Stimulated activated CD8-positive, alpha-beta memory T cell treated with anti-CD3 and anti-CD28 coated beads, Interleukin-2, amount 100 ng/mL, for 1 hour (primary cell): ENCODE data around the gene IFRD2.
"Not testable (repeated sequence)": the region's sequence is repeated elsewhere in the genome, so short reads cannot be mapped to it uniquely, and the experiment has no call there.

Experiments used
- DNase-seq, 2 donors: peaks; one replicate each; pipeline ENCODE4 v3.0.0-alpha.2; 2020; ENCODE audit warnings: low read depth in 2 of 2

The IFRD2 gene

DNA sequence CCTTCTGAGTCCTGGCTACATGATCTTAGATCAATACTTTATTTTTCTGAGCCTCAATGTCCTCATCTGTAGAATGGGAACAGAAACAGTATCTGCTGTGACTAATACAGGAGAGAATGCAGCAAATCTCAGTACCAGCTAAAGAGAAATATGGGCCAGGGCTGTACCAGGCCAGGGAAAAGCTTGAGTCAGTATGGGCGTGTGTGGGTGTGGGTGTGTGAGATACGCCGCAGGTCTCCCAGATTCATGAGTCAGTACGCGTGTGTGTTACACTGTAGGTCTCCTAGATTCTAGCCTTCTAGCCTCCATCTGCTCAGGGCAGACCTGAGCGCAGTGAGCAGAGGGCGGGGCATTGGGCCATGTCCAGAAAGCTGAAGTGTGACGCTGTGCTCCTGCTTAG, 41.0 kb downstream of the IFRD2 start:
- DNase-seq, result no peak

- DNase-seq, result no peak
Observed at GRCh38 chr3:50250514-50250913, 41.7 kb downstream of the IFRD2 start.

- DNase-seq, result no peak
Observed at GRCh38 chr3:50249457-50249856, 42.8 kb downstream of the IFRD2 start.

DNA sequence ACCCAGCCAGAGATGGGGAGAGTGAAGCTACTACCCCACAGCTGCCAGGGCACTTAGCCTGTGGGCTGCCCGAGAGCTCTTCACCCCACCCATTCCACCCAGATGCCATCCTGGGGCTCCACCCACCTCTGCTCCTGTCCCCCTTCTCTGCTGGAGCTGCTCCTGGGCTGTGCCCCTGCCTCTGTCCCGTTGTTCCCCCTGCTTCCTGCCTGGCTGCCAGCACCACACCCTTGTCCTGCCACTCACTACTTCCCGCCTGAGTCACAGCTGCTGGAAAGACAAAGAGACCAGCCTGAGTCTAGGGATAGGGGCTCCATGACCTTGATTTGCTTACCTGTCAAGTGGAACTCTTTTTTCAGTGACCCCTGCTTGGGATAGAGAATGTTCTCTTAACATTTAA, 43.8 kb downstream of the IFRD2 start:
- DNase-seq, result no peak

DNA sequence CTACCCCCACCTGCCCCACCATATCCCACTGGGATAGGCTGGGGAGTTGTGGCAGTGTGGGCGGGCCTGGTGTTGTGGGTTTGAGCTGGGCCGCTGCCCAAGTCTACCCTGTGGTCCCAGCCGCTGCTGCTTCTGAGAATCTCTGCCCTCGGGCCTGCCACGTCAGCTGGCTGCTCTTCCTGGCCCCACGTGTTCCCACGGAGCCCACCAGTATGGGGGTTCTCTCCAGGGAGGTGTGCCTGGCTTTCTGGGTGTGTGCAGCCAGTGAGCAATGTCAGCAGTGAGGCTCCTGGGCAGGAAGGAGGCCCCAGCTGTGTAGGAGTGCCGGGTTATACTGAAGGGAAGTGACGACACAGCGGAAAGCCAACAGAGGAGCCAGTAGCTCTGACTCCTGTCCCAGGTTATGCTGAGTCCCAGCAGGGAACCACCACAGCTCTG, 45.7 kb downstream of the IFRD2 start:
- DNase-seq, result peak; percentile 52 to 67

DNA sequence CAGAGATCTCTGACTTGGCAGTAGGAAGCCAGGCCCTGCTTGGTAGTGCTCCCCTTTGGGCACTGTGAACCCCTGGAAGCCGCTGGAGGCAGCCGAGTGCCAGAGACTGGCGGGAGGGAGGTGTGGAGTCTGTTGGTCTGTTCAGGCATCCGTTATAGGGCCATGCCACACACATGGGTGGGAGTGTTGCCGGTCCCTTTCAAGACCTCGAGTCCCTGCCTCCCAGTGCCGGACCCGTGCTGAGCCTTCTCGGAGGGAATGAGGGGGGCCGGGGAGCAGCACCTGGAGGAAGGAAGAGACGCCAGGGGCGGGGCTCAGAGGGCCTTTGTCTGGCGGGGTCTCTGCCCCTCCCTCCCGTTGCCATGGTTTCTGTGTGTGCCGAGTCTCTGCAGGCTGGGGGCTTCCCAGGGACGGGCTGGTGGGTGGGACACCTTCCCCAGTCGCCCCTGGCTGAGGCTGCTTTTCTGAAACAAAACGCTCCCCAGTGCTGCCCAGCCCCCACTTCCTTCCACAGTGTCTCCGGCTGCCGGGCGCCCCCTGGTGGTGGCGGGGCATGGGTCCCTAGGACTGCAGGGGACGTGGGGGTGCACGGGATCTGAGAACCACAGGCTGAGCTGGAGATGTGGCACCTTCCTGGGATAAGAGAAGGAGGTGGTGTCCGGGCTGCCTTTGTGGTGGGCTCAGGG, 46.3 kb downstream of the IFRD2 start:
- peak; percentile 91 to 93 for DNase-seq

- DNase-seq, result no peak
Observed at GRCh38 chr3:50245251-50245745, 46.9 kb downstream of the IFRD2 start.

DNA sequence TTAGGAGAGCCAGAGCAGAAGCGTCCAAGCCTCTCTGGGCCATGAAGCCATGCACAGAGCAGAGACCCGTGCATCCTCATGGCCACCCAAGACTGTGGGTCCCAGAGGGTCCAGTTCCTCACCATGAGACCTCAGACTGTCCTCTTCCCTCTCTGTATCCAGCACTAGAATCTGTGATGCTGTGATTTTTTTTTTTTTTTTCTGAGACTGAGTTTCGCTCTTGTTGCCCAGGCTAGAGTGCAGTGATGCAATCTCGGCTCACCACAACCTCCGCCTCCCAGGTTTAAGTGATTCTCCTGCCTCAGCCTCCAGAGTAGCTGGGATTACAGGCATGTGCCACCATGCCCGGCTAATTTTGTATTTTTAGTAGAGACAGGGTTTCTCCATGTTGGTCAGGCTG, 47.4 kb downstream of the IFRD2 start:
- not testable (repeated sequence) for DNase-seq

DNA sequence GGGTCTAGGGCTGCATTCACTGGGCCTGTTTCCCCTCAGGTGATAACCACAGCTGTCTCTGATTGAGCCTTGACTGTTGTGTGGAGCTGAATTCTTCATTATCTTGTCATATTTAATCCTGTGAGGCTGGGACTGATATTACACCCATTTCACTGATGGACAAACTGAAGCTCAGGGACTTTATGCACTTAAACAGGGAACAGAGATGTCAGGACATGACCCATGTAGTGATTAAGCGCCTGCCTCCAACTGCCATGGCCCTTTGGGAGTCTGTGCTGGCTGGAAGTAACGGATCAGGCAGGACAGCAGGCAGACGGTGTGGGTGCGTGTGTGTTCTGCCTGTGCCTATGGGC, 48.7 kb downstream of the IFRD2 start:
- DNase-seq, result no peak

- DNase-seq, result no peak
Observed at GRCh38 chr3:50242851-50243542, 49.2 kb downstream of the IFRD2 start.

DNA sequence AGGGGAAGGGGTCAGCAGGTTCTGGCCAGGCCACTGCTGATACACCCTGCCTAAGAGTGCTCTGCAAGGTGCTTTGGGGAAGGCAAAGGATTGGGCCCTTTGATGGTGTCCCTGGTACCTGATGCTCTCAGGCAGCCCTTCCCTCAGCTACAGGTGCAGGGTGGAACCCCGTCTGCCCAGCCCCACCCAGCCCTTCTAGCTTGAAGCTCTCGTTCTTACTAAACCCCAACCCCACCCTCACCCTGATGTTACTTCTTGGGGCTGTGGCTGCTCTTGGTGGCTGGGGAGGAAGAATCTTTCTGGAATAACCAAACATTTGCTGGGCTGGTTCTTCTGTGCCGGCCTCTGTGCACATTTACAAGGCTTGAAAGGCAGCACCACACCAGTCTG, 49.9 kb downstream of the IFRD2 start:
- DNase-seq, result no peak

DNA sequence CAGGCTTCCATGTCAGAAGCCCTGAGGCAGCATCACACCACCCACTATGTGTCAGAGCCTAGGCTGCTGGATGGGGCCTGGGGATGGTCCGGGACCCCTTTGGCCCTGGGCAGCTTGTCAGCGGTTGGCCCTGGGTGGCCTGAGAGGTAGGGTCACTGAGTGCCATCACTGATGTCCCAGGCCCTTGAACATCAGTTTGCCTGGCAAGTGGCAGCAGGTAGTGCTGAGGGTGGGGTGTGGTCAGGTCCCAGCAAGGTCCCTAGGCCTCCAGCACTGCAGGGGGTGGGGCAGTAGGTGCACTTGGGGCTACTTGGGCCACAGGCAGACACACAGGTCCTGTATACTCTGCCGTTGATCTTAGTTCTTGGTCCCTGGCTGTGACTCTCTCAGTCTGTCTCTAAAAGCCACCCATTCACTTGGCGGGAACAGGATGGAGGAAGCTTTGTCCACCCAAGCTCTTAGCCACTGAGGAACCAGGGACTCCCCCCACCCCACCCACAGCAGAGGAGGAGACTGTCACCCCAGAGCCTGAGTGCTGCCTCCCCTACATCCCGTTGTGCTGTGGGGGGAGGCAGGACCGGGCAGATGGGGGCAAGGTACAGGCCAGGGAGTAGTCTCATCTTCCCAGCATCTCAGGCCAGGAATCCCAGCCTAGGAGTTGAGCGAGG, 50.4 kb downstream of the IFRD2 start:
- DNase-seq, result no peak

DNA sequence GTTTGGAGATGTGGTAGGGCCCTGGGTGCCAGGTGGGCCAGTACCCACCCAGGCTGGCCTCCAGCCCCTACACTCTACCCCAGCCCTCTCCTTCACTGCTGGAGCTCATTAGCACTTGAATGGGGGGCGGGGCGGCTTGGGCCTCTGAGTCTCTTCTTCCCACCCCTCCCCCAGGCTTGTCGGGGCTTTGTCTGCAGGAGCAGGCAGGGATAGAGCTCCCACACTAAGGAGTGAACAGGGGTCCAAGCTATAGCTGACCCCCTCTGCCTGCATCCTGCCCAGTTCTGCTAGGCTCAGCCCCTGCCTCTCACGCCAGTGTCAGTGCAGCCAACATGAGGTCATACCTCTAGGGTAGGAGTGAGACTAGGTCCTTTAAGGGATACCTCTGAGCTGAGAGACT, 51.1 kb downstream of the IFRD2 start:
- DNase-seq, result no peak

GRCh38 chr3:50239649-50240048, 52.6 kb downstream of the IFRD2 start:
- DNase-seq, result no peak

- no peak for DNase-seq
Observed at GRCh38 chr3:50238549-50239026, 53.6 kb downstream of the IFRD2 start.

DNA sequence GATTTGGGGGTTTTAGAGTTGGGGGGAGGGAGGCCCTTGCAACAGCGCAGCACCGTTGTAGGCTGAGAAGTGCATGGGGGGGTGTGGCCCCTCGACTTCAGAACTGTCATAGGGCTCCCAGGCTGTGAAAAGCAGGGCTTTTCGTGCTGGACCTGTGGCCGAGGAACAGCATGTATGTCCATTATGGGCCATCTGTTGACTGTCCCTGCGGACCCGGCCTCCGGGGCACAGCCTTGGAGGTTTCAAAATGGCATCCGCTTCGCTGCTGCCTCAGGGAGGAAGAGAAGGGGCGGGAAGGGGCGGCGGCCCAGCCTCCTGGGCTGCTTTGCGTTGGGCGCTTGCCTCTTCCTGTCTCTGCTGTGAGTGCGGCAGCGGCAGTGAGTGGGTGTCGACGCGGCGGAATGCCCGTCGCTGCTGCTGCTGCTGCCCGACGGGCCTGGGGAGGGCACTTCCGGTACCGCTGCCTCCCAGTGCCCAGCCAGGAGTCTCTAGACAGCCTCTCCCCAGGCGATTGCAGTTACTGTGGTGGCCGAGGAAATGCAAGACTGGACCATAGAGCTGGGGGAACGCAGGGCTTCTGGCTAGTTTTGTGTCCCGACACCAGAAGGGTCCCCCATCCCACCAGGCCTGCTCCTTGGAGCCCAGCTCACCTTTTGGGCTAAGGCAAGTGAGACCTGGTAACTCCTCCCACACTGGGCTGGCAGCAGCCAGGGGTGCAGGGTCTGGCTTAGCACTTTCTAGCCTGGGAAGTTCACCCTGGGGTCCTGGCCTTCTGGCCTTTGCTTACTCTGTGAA, 54.3 kb downstream of the IFRD2 start:
- DNase-seq, result peak; percentile 65 to 72
